ENCODE data around the gene SLC66A2.

Gene SLC66A2

DNA sequence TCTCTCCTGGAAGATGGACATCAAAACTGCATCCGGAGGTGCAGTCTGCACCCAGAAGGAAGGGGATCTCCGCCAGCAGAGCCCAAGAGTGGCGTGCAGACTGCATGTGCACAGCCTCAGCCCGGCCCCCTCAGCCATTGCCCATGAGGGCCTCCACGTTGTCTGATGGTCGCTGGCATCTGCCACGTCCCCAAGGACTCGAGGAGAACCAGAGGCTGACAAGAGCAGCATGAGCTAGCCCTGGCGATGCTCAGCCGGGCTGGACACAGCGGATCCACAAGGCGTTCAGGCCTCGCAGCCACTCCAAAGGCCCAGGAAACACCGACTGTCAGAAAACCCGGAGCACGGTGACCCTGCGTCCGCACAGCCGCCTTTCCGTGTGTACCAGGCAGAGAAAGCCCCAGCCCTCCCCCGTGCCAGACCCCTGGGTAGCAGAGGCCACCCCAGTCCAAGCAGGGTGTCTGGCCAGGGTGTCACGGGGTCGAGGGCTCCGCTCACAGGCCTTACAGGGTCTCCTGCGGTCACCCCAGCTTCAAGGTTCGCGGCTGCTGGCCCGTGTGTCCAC, 48.3 kb downstream of the SLC66A2 start:
- no peak for DNase-seq (ENCODE audit: low read depth)

DNA sequence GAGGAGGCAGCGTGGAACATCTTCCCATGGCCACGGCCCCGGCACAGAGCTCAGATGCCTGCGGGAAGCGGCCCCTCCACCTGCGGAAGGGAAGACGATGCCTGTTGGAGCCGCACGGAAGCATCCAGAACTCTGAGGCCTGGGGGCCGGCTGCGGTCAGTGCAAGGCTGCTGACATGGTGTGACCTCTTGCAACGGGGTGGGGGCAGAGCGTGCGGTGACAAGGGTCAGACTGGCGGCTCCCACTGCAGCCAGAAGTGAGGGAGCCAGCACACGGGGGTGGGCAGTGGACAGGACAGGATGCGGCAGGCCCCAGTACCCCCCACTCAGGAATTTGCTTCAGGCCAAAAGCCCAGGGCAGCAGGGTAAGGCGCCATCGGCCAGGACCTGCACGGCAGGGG, 48.8 kb downstream of the SLC66A2 start:
- no peak for DNase-seq (ENCODE audit: low read depth)

GRCh38 chr18:79902075-79902474, 49.4 kb downstream of the SLC66A2 start:
- no peak for DNase-seq (ENCODE audit: low read depth)

- no peak for DNase-seq (ENCODE audit: low read depth)
Observed at GRCh38 chr18:79901665-79902064, 49.8 kb downstream of the SLC66A2 start.

DNA sequence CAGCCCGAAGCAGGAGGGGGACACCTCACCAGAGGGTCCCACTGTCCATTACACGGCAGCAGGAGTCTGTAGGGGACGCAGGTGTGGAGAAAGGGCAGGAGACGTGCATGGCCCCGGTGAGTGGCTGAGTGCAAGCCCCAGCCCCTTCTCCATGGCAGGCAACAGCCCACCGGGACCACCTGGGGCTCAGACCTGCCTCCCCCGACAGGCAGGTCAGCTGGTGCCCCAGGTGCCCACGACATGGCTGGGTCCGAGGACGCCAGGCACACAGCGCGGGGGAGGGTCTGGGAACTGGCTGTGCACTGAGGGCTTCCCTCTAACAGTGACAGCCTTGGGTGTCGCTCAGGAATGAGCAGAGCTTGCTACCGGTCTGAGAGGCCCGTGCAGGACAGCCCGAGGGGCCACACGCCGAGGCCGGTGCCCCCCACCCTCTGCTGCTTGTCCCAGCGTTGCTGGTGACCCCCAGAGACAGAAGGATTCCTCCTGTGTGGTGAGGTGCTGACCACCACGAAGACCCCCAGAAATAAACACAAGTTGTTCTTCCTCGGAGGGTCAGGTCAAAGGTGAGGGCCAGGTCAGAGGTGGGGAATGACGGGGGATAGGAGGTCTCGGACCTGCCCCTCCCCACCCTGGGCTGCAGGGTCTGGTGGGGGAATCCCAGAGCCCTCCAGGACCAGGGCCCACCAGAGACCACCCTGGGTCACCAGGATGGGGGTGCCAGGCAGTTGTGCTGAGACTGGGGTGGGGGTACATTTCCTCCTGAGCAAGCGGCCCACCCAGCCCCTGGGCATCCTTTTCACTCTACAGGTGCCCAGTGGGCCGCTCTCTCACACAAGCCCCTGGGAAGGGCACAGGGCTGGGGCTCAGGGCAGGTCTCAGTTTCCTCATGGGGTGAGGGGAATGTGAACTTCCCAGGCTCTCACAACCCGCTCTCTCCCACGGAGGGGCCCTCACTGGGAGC, 50.6 kb downstream of the SLC66A2 start:
- no peak for DNase-seq (ENCODE audit: low read depth)

DNA sequence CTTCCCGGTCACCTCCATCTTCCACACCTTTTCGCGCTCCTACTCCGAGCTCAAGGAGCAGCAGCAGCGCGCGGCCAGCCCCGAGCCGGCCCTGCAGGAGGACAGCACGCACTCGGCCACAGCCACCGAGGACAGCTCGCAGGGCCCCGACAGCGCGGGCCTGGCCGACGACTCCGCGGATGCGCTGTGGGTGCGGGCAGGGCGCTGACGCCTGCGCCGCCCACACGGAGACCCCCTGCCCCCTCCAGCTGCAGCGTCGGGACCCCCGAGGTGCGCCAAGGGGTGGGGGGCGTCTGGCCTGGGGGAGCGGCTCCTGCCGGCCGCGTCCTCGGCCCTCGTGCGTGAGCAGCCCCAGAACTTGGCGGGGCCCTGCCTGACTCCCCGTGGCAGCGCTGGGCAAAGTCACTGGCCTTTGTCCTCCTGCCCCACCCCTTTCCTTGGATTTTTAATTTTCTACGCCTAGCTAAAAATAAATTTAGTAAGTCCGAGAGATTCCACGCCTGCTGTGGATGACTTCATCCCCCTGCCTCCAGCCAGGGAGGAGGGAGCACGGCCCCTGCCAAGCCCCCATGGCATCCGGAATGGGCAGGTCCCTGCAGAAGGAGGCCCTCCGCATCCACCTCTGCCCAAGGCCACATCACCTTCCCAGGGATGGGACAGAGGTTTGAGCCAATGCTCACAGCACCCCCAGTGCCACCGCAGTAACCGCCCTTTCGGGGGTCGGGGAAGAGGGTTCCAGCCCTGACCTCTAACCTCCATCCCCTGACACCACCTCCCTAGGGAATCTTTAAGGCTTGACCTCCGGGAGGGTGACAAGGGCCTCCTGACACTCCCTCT, 51.6 kb downstream of the SLC66A2 start:
- no peak for DNase-seq (ENCODE audit: low read depth)

DNA sequence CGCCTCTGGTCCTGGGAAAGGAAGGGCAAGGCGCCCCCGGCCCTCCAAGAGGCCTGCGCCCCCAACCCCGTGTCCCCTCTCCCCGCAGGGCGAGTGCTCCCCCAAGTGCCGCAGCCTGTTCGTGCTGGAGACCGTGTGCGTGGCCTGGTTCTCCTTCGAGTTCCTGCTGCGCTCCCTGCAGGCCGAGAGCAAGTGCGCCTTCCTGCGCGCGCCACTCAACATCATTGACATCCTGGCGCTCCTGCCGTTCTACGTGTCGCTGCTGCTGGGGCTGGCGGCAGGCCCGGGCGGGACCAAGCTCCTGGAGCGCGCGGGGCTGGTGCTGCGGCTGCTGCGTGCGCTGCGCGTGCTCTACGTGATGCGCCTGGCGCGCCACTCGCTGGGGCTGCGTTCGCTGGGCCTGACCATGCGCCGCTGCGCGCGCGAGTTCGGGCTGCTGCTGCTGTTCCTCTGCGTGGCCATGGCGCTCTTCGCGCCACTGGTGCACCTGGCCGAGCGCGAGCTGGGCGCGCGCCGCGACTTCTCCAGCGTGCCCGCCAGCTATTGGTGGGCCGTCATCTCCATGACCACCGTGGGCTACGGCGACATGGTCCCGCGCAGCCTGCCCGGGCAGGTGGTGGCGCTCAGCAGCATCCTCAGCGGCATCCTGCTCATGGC, 52.4 kb downstream of the SLC66A2 start:
- DNase-seq (ENCODE audit: low read depth): no peak

- no peak for DNase-seq (ENCODE audit: low read depth)
Observed at GRCh38 chr18:79897940-79898625, 53.4 kb downstream of the SLC66A2 start.

DNA sequence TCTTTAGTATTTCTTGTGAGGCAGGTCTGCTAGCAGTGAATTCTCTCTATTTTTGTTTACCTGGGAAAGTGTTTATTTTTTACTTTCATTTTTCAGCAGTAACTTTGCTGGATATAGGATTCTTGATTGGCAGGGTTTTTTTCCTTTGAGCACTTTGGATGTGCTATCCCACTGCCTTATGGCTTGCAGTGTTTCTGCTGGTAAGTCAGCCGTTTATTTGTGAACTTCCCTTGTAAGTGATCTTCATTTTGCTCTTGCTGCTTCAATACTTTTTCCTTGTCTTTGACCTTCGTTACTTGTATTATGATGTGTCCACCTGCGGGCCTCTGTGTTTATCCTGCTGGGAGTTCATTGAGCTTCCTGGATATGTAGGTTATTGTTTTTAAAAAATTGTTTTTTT, 54.7 kb downstream of the SLC66A2 start:
- DNase-seq (ENCODE audit: low read depth): no peak

GRCh38 chr18:79890674-79891073, 60.8 kb downstream of the SLC66A2 start:
- no peak for DNase-seq (ENCODE audit: low read depth)

- DNase-seq (ENCODE audit: low read depth): no peak
Observed at GRCh38 chr18:79889569-79889968, 61.9 kb downstream of the SLC66A2 start.

GRCh38 chr18:79888016-79888415, 63.4 kb downstream of the SLC66A2 start:
- no peak for DNase-seq (ENCODE audit: low read depth)

DNA sequence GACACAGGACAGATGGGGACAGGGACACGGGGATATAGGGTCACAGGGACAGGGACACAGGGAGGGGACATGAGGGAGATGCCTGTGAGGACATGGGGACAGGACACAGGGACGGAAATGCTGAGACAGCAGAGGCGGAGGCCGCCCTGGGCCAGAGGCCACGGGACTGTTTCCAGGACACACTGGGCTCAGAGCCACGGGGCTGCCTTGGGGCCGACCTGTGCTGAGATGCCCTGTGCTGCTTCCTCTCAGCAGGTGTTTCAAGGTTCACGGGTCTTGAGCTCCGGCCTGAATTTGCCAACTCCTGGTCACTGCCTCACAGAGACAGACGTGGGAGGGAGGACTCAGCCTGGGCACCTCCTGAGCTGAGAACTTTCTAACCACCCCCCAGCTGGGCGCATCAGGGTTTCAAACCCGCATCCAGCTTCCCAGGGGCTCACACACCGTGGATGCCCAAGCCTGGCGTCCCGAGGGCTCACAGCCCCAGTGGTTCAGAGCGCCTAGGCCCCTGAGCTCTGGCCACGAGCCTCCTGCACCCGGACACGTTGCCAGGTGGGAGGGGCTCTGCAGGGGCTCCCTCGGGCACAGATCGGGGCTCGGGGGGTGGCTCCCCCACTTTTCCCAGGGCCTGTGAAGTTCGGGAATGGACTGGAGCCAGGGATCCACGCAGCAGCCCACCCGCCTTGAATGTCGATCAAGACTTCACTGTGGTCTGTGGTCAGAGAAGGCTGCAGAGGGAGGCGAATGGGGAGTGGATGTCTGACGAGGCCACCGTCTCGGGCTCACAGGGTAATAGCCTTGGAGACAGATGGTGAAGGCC, 64.1 kb downstream of the SLC66A2 start:
- no peak for DNase-seq (ENCODE audit: low read depth)

- no peak for DNase-seq (ENCODE audit: low read depth)
Observed at GRCh38 chr18:79884963-79885728, 66.3 kb downstream of the SLC66A2 start.

GRCh38 chr18:79884294-79884962, 67.0 kb downstream of the SLC66A2 start:
- DNase-seq (ENCODE audit: low read depth): no peak

DNA sequence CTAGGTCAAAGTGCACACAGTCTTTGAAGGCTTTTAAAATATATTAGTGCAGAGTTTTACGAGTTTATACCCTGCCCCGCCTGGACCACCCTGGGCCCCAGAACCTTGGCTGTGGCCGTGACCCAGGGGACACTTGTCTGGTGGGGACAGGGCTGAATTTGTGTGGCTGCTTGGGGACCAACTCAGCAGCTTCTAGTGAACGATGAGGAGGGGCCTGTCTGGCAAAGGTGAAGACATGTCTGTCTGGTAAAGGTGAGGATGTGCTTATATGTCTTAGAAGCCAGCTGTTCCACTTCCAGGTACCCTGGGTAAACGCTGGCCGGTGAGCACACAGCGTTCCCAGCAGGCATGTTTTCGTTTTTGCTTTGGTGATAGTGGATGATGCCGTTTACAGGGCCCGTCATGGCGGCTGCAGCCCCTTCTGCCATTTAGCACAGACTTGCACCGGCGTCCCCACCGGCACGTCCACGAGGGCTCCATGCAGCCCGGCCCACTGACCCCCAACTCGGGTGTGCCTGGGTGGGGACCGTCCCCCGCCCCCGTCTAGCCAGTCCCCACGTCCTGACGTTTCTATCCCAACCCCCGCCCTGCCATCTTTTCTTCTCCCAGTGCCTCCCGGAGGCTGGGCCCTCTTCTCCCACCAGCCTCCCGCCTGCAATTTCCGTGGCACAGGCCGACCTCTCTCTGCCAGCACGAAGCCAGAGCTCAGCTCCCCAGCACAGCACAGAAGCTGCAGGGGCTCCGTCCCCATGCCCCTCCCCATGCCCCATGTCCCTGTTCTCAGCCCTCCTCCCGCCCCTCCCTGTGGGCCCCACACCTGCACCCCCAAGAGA, 67.8 kb downstream of the SLC66A2 start:
- no peak for DNase-seq (ENCODE audit: low read depth)

DNA sequence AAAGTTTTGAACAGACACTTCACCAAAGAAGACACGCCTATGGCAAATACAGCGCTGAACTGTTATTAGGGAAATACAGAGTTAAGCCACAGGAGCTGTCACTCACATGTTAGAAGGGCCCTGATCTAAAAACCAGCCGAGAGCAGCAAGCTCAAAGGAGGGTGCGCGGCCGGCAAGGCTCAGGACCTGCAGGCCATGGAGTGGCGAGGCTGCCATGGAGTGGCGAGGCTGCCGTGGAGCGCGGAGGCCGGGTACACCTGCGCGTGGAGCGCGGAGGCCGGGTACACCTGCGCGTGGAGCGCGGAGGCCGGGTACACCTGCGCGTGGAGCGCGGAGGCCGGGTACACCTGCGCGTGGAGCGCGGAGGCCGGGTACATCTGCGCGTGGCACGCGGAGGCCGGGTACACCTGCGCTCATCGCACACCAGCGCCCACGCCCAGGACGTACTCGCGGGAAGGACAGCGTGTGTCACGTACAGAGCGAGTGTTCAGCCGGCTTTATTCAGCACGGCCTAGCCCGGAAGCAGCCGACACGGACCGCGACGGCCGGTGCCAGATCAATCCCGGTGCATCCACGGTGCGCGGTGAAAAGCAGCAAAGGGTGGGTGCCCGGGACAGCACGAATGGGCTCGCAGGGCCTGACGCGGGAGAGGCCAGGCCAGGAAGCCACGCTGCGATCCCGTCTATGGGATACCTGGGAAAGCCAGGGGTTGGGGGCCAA, 68.8 kb downstream of the SLC66A2 start:
- no peak for DNase-seq (ENCODE audit: low read depth)

DNA sequence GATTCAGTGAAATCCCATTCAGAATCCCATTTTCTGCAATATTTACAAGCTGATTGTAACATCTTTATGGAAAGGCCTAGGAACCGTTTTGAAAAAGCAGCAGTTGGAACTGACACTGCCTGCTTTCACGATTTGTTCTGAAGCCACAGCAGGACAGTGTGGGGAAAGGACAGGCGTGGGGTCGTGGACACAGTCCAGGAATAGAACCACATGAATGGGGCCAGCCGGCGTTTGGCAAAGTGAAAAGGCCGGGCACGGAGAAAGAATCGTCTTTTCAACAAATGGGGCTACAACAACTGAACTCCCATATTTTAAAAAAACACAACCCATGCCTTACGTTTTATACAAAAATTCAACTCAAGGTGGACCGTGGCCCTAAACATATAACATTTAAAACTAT, 69.8 kb downstream of the SLC66A2 start:
- DNase-seq (ENCODE audit: low read depth): no peak

Measured in fibroblast of the conjunctiva (primary cell).